HepG2 (cell line): ENCODE results near the gene TMEM184B. TPM values are rescaled to one million over a fixed set of nuclear protein-coding genes. Genes with fewer than 3 reads are reported as not detected.
A peak's percentile ranks its signal among the peaks of the same experiment; 100 is the strongest.

ENCODE experiments used
- ATAC-seq: fragments of 200-7000 bp; cut with Tn5 transposase; 3 replicates; pipeline ENCODE4 v1.9.1; 2020; ENCODE audit warnings: mild to moderate bottlenecking, moderate library complexity
- BruUV-seq: library from RNA; stranded (reverse); fragments of 400-500 nt; replicated peaks from 2 replicates; lab custom pipeline; 2021; lab: Mats Ljungman, UMichigan
- CTCF ChIA-PET: fragments of 300-600 bp; formaldehyde crosslinking; extraction: SDS; loops from one replicate; lab custom pipeline; 2021; ENCODE audit warnings: low total read pairs, inconsistent platforms, low intra/inter-chr PET ratio; lab: Yijun Ruan, JAX
- POLR2A ChIA-PET: fragments of 350-600 bp; sonication (Branson Sonifier 250); formaldehyde crosslinking; loops from one replicate; lab custom pipeline; 2020; ENCODE audit warnings: antibody characterized with exemption, inconsistent platforms; lab: Yijun Ruan, JAX
- DNase-seq: peaks from one replicate; pipeline ENCODE4 v3.0.0-alpha.2; 2015; ENCODE audit warnings: low spot score
- FAIRE-seq: peaks from 3 replicates; lab custom pipeline; 2011; peaks lifted over from hg19 to GRCh38; lab: Jason Lieb, UNC
- H2AFZ ChIP-seq: one replicate; pipeline ENCODE4 v1.6.1; 2011; ENCODE audit warnings: low read length, inconsistent platforms
- H3K27ac ChIP-seq: fragments of 300-600 bp; 3 replicates; pipeline ENCODE4 v1.8.0; 2011; ENCODE audit warnings: mixed run types, mild to moderate bottlenecking, mixed read lengths, low read length, inconsistent platforms; ENCODE audit not compliant: insufficient read depth; ENCODE audit errors: extremely low read length
- H3K27me3 ChIP-seq, 2 experiments: fragments of 200-600 bp in 1 of 2; 2 replicates in 1 of 2; 3 replicates in 1 of 2; pipeline versions ENCODE4 v1.6.0 to v1.8.0; 2011; ENCODE audit warnings: low read length in 2 of 2, mild to moderate bottlenecking in 2 of 2, moderate library complexity in 2 of 2, inconsistent platforms in 1 of 2; ENCODE audit not compliant: insufficient read depth in 2 of 2, control insufficient read depth in 1 of 2
- H3K36me3 ChIP-seq, 2 experiments: fragments of 200-600 bp in 1 of 2; replicated peaks in 1 of 2; 2 replicates in 1 of 2; 3 replicates in 1 of 2; pipeline versions ENCODE4 v1.5.1 to v1.8.0; 2011; ENCODE audit warnings: low read length in 2 of 2, inconsistent platforms in 1 of 2; ENCODE audit not compliant: insufficient read depth in 2 of 2, control insufficient read depth in 1 of 2
- H3K4me1 ChIP-seq: 2 replicates; pipeline ENCODE4 v1.5.1; 2012; ENCODE audit warnings: low read length, inconsistent platforms; ENCODE audit not compliant: insufficient read depth
- H3K4me2 ChIP-seq: 2 replicates; pipeline ENCODE4 v1.6.0; 2011; ENCODE audit warnings: low read depth, low read length, inconsistent platforms
- H3K4me3 ChIP-seq, 3 experiments: fragments of 200-600 bp in 1 of 3; sonication (generic), shearing (Covaris generic) in 1 of 3; replicated peaks in 1 of 3; 2 replicates each; pipeline ENCODE4 v1.5.1; 2011 to 2016; ENCODE audit warnings: low read length in 3 of 3, inconsistent platforms in 2 of 3, low read depth in 2 of 3, mild to moderate bottlenecking in 2 of 3, control low read depth in 1 of 3, mixed read lengths in 1 of 3; ENCODE audit not compliant: insufficient read depth in 1 of 3
- H3K79me2 ChIP-seq: one replicate; pipeline ENCODE4 v1.6.1; 2011; ENCODE audit warnings: low read length, inconsistent platforms; ENCODE audit not compliant: insufficient read depth
- H3K9ac ChIP-seq: 2 replicates; pipeline ENCODE4 v1.6.0; 2011; ENCODE audit warnings: mild to moderate bottlenecking, low read depth, low read length, inconsistent platforms; ENCODE audit not compliant: insufficient read depth
- H3K9me3 ChIP-seq: 2 replicates; pipeline ENCODE4 v1.5.1; 2012; ENCODE audit warnings: mild to moderate bottlenecking, low read length
- H4K20me1 ChIP-seq: 2 replicates; pipeline ENCODE4 v1.6.0; 2011; ENCODE audit warnings: inconsistent platforms, mild to moderate bottlenecking, low read length, moderate library complexity; ENCODE audit not compliant: insufficient read depth
- POLR2A ChIP-seq, 2 experiments: IDR thresholded peaks; 2 replicates each; pipeline ENCODE4 v1.6.1; 2011; ENCODE audit warnings: low read depth in 2 of 2, low read length in 2 of 2, mild to moderate bottlenecking in 1 of 2, moderate library complexity in 1 of 2; ENCODE audit not compliant: insufficient read depth in 1 of 2
- ZKSCAN1 ChIP-seq: fragments of 150-350 bp; IDR thresholded peaks from 2 replicates; pipeline ENCODE4 v1.6.1; 2014; ENCODE audit warnings: low read length
- ZNF3 ChIP-seq: IDR thresholded peaks from 2 replicates; pipeline ENCODE4 v1.7.0; 2017; ENCODE audit warnings: inconsistent platforms
- ZSCAN20 ChIP-seq: sonication (generic); formaldehyde crosslinking; IDR thresholded peaks from 2 replicates; pipeline ENCODE4 v1.4.0; 2020; ENCODE audit warnings: missing genetic modification reagents, mild to moderate bottlenecking, borderline replicate concordance
- whole genome bisulfite sequencing: methylation state at CpG from one replicate; pipeline ENCODE4 v1.1.6; 2017; ENCODE audit warnings: low lambda C conversion rate; 5-methylcytosine and 5-hydroxymethylcytosine counted together
- in situ Hi-C: cut with HindIII; loops from 2 replicates; pipeline ENCODE4 v1.10.0; 2017; ENCODE audit warnings: low pct_unique_long_range_greater_than_20kb; ENCODE audit not compliant: extremely low pct_ligation_motif_present
- intact Hi-C: fragments of 100-400 bp; cut with micrococcal nuclease; formaldehyde crosslinking; loops from one replicate; pipeline ENCODE4 v1.10.0; 2022; ENCODE audit not compliant: unreplicated experiment
- polyA plus RNA-seq, 8 experiments: library from polyadenylated mRNA; depleted of rRNA in 3 of 8; stranded (reverse) in 7 of 8; unstranded in 1 of 8; fragments of >200 nt; fragmentation: Illumina TruSeq in 4 of 8; extraction: Trizol in 4 of 8; gene quantifications; 2 replicates each; pipeline versions ENCODE4 v1.2.1 to v1.2.3, GENCODE V29; 2011 to 2016; ENCODE audit warnings: low read depth in 4 of 8, missing spikeins in 1 of 8, mixed read lengths in 1 of 8; ENCODE audit not compliant: insufficient read depth in 1 of 8
- total RNA-seq, 5 experiments: library from RNA; depleted of rRNA; stranded (reverse); fragments of >200 nt; fragmentation: Illumina TruSeq; extraction: Trizol; gene quantifications; 2 replicates each; pipeline ENCODE4 v1.2.3, GENCODE V29; 2016; ENCODE audit warnings: low read depth in 1 of 5
- TF ChIP-seq, protein P1 (sequence below): sonication (generic); formaldehyde crosslinking; conservative IDR thresholded peaks from 2 replicates; pipeline ENCODE4 v1.4.0; 2020; ENCODE audit warnings: missing genetic modification reagents

TMEM184B gene
- total and polyA plus RNA-seq, 2 of the 13 experiments (the other 11 are each of a cell fraction or from before 2014, with no cell fraction given), result 15.9 to 16.0 TPM

- CTCF ChIA-PET, result no interaction called here
- WGBS, result 97% methylated on average over 3 of the region's 3 CpGs
- no peak for FAIRE-seq
Measured at GRCh38 chr22:38203855-38204514, 68.8 kb downstream of the TMEM184B start.

More at GRCh38 chr22:38203855-38204514, 68.8 kb downstream of the TMEM184B start:
- Histone ChIP-seq H3K9ac (peak overlapping the region; percentile 98; the same call in 1 of the 2 replicates), H2AFZ (no peak overlapping the region), H3K79me2 (peaks cover 59% of the 10 kb centered on the region), H3K4me2 (peak overlapping the region; percentile 87), H3K4me3 (peak overlapping the region; percentile 78 to 88 (median 83)), H3K36me3 (peaks cover 11% of the 10 kb centered on the region in 2 experiments), H4K20me1 (peaks cover 55% of the 10 kb centered on the region), H3K9me3 (no peaks in the 10 kb centered on the region), H3K27me3 (no peaks in the 10 kb centered on the region), H3K27ac (no peak overlapping the region), H3K4me1 (peaks cover 40% of the 10 kb centered on the region)
- ATAC-seq (no peak), DNase-seq (no peak)
- POLR2A ChIA-PET, result interaction anchor here (0.6 to 3.3 kb wide), 5 partner anchors 8 to 112 kb away, joined by 3 to 26 read pairs (median 3); partner anchors contain the start of gene PLA2G6
- in situ Hi-C loops, result loop anchor here (10.0 kb wide), 1 partner anchor 89 kb away; the partner anchor contains the start of gene BAIAP2L2
- no TSS peak for BruUV-seq
- TF ChIP-seq, protein P1, sequence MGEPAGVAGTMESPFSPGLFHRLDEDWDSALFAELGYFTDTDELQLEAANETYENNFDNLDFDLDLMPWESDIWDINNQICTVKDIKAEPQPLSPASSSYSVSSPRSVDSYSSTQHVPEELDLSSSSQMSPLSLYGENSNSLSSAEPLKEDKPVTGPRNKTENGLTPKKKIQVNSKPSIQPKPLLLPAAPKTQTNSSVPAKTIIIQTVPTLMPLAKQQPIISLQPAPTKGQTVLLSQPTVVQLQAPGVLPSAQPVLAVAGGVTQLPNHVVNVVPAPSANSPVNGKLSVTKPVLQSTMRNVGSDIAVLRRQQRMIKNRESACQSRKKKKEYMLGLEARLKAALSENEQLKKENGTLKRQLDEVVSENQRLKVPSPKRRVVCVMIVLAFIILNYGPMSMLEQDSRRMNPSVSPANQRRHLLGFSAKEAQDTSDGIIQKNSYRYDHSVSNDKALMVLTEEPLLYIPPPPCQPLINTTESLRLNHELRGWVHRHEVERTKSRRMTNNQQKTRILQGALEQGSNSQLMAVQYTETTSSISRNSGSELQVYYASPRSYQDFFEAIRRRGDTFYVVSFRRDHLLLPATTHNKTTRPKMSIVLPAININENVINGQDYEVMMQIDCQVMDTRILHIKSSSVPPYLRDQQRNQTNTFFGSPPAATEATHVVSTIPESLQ (CRISPR knock-in tag), result no peak
- TF ChIP-seq ZKSCAN1 (peak; percentile 24; the same call in 1 of the 2 replicates), POLR2A (IDR thresholded peaks at IDR 0.05; ENCODE audit: insufficient read depth in 1 of 2, low read depth in 2 of 2, low read length in 2 of 2) (peak in 1 of 2 experiments; percentile 30; a peak in 1 of 4 replicates), ZSCAN20 (CRISPR knock-in tag) (no peak), ZNF3 (CRISPR knock-in tag) (peak; percentile 52; the same call in 1 of the 2 replicates)
- TF ChIP-seq, all 625 proteins: peak for 3
- intact Hi-C loops, result loop anchor here (5.0 kb wide), 1 partner anchor 92 kb away; the partner anchor contains the start of gene BAIAP2L2
